ENCODE data around the gene CD300A.

The CD300A gene

DNA sequence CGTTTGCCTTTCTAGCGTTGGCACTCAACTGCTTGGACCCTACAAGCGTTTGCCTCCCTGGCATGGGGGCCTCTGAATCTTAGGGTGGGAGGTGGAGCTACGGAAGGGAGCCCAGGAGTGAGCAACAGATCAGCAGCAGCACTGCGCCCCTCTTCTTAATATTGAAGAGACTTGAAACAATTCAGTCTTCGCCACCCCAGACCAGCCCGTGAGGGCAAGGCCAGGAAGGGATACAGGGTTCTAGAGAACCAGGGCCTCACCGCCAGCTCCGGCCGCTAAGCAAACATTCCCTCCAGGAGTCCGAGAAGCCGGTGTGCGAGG, 36.1 kb upstream of the CD300A start:
- H4K20me1 ChIP-seq (ENCODE audit: control insufficient read depth, insufficient read depth, low read depth, low read length): no peaks in the 10 kb centered on the region
- H3K4me1 ChIP-seq (ENCODE audit: control insufficient read depth, low read length): no peaks in the 10 kb centered on the region
- no peaks in the 10 kb centered on the region; the same call in 1 of the 2 replicates for H3K9me3 ChIP-seq (ENCODE audit: control insufficient read depth, insufficient read depth, low read length)
- H3F3A ChIP-seq (ENCODE audit: control insufficient read depth, insufficient read depth): no peaks in the 10 kb centered on the region
- no peaks in the 10 kb centered on the region for H3K27me3 ChIP-seq (ENCODE audit: control insufficient read depth, low read length)
- H3K4me2 ChIP-seq (ENCODE audit: low read length): no peak overlapping the region
- no peak overlapping the region for H3K4me3 ChIP-seq (ENCODE audit: low read length)
- no peaks in the 10 kb centered on the region for H3K9me2 ChIP-seq (replicated peaks; ENCODE audit: control insufficient read depth, low read length)
- no peak for TF ChIP-seq EZH2phosphoT487 (IDR thresholded peaks at IDR 0.05; ENCODE audit: borderline replicate concordance, low read length)
- TF ChIP-seq, protein P1, sequence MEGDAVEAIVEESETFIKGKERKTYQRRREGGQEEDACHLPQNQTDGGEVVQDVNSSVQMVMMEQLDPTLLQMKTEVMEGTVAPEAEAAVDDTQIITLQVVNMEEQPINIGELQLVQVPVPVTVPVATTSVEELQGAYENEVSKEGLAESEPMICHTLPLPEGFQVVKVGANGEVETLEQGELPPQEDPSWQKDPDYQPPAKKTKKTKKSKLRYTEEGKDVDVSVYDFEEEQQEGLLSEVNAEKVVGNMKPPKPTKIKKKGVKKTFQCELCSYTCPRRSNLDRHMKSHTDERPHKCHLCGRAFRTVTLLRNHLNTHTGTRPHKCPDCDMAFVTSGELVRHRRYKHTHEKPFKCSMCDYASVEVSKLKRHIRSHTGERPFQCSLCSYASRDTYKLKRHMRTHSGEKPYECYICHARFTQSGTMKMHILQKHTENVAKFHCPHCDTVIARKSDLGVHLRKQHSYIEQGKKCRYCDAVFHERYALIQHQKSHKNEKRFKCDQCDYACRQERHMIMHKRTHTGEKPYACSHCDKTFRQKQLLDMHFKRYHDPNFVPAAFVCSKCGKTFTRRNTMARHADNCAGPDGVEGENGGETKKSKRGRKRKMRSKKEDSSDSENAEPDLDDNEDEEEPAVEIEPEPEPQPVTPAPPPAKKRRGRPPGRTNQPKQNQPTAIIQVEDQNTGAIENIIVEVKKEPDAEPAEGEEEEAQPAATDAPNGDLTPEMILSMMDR (IDR thresholded peaks at IDR 0.05; ENCODE audit: low read depth, low read length, poor library complexity, severe bottlenecking): no peak
- H3K27ac ChIP-seq (ENCODE audit: low read depth, low read length): no peak overlapping the region
- H3K79me2 ChIP-seq (ENCODE audit: control insufficient read depth, low read length): no peaks in the 10 kb centered on the region
- no peaks in the 10 kb centered on the region for H3K36me3 ChIP-seq (ENCODE audit: control insufficient read depth, low read length)

DNA sequence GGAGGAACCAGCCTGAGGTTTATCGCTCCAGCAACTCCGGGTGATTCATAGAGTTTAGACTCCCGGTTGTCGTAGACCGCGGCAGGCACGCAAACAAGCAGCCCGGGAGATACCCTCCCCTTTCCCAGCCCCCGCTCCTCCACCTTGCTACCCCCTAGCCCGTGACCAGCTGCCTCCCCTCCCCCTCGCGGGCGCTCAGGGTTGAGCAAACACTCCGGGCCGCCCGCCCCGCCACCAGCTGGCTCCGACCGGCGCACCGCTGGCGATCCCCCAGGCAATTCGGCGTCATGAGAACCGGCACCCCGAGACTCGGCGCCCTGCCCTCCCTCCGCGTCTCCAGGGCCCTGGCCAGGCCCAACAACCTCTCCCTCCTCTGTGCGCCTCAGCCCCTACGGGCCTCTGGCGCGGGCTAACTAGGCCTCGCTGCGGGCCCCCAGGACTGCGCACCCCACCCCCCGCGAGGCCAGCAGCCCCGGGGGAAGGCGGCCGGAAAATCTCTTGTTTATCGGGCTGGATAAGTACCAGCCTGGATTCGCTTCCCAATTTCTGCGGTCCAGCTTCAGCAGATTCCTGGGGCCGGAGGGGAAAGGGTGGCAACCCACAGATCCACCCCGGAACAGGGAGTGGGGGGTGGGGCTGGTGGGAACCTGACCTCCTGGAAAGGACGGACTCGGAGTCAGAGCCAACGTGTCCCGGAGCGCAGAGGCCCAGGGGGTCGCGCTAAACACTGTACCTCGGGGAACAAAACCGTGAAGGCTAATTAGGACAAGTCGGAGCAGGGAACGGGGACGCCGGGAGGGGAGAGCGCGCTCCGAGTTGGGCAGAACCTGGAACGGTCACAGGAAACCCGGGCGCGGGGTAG, 35.5 kb upstream of the CD300A start:
- no peak overlapping the region for H3K27ac ChIP-seq (ENCODE audit: low read depth, low read length)
- H3K9me3 ChIP-seq (ENCODE audit: control insufficient read depth, insufficient read depth, low read length): no peaks in the 10 kb centered on the region; the same call in 1 of the 2 replicates
- H3K4me2 ChIP-seq (ENCODE audit: low read length): no peak overlapping the region
- H3K79me2 ChIP-seq (ENCODE audit: control insufficient read depth, low read length): no peaks in the 10 kb centered on the region
- no peaks in the 10 kb centered on the region for H4K20me1 ChIP-seq (ENCODE audit: control insufficient read depth, insufficient read depth, low read depth, low read length)
- no peaks in the 10 kb centered on the region for H3K4me1 ChIP-seq (ENCODE audit: control insufficient read depth, low read length)
- H3K9me2 ChIP-seq (replicated peaks; ENCODE audit: control insufficient read depth, low read length): no peaks in the 10 kb centered on the region
- TF ChIP-seq, protein P1 (IDR thresholded peaks at IDR 0.05; ENCODE audit: low read depth, low read length, poor library complexity, severe bottlenecking): no peak
- TF ChIP-seq EZH2phosphoT487 (IDR thresholded peaks at IDR 0.05; ENCODE audit: borderline replicate concordance, low read length): no peak
- no peaks in the 10 kb centered on the region for H3K36me3 ChIP-seq (ENCODE audit: control insufficient read depth, low read length)
- H3K4me3 ChIP-seq (ENCODE audit: low read length): no peak overlapping the region
- no peaks in the 10 kb centered on the region for H3F3A ChIP-seq (ENCODE audit: control insufficient read depth, insufficient read depth)
- H3K27me3 ChIP-seq (ENCODE audit: control insufficient read depth, low read length): no peaks in the 10 kb centered on the region

DNA sequence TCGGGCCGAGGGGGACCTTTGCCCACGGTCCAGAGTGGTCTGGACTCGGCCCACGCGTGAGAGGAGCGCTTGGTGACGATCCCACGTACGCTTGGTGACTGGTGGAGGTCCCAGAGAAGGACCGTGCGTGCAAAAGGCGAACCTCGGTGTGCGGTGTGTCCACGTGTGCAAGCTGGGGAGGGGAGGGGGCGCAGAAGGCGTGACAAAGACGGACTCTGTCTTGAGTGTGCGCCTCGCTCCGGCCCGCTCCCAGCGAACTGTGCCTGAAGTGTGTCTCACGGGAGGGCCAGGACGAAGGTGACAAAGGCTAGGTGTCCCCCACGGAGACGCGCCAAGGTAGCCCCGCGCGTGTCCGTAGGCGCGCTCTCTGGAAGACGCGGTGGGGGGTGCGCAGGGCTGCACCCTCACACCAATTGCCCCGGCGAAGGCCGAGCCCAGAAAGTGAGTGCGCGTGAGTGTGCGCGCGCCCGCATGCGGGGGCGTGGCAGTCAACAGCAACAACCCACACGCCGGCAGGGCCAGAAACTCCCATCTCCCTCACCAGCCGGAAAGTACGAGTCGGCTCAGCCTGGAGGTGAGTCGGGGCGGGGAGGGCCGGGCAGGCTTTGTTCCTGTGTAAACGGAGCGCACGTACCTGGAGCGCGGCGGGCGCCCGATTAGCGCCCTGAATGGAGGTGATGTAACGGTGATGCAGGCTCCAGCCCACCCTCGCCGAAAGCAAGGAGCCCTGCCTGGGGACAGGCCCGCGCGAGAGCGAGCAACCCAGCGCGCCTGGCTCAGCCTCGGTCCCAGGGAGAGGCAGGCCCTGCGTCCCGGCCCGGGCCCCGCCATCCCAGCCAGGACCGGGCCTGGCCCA, 34.6 kb upstream of the CD300A start, which contains the start of gene GPRC5C:
Gene GPRC5C, plus strand, starts transcription at position 521 of the 856 bp plus-strand sequence. CDS start 7,689 bp downstream, outside the sequence.
- H3K9me2 ChIP-seq (replicated peaks; ENCODE audit: control insufficient read depth, low read length): no peaks in the 10 kb centered on the region
- no peaks in the 10 kb centered on the region for H3K4me1 ChIP-seq (ENCODE audit: control insufficient read depth, low read length)
- H3K4me2 ChIP-seq (ENCODE audit: low read length): no peak within 1 kb of the TSS
- no peaks in the 10 kb centered on the region for H4K20me1 ChIP-seq (ENCODE audit: control insufficient read depth, insufficient read depth, low read depth, low read length)
- TF ChIP-seq, protein P1 (IDR thresholded peaks at IDR 0.05; ENCODE audit: low read depth, low read length, poor library complexity, severe bottlenecking): no peak
- no peak for TF ChIP-seq EZH2phosphoT487 (IDR thresholded peaks at IDR 0.05; ENCODE audit: borderline replicate concordance, low read length)
- H3K36me3 ChIP-seq (ENCODE audit: control insufficient read depth, low read length): no peaks in the 10 kb centered on the region
- no peaks in the 10 kb centered on the region; the same call in 1 of the 2 replicates for H3K9me3 ChIP-seq (ENCODE audit: control insufficient read depth, insufficient read depth, low read length)
- no peak within 1 kb of the TSS for H3K4me3 ChIP-seq (ENCODE audit: low read length)
- H3K27ac ChIP-seq (ENCODE audit: low read depth, low read length): no peak within 1 kb of the TSS
- no peaks in the 10 kb centered on the region for H3K79me2 ChIP-seq (ENCODE audit: control insufficient read depth, low read length)
- no peaks in the 10 kb centered on the region for H3K27me3 ChIP-seq (ENCODE audit: control insufficient read depth, low read length)
- no peaks in the 10 kb centered on the region for H3F3A ChIP-seq (ENCODE audit: control insufficient read depth, insufficient read depth)

Measured in DOHH2 (cell line).